ENCODE measurements around the gene NRL. TPM values are rescaled to one million over a fixed set of nuclear protein-coding genes. Genes with fewer than 3 reads are reported as not detected.

NRL gene
- total RNA-seq, 1 experiment from 2014 or later: 1.3 TPM

- Mint-ChIP-seq H3K9me3 (no peaks in the 10 kb centered on the region), H3K4me3 (no peak overlapping the region), H3K27ac (no peak overlapping the region), H3K27me3 (ENCODE audit: low read depth) (no peaks in the 10 kb centered on the region), H3K4me1 (no peaks in the 10 kb centered on the region), H3K36me3 (peaks cover 42% of the 10 kb centered on the region)
- CTCF ChIA-PET: interaction anchor here (0.6 kb wide), 1 partner anchor 138 kb away, joined by 4 read pairs; no protein-coding TSS in a partner anchor
- POLR2A ChIA-PET: interaction anchor here (2.6 kb wide), 1 partner anchor 8 kb away, joined by 10 read pairs; the partner anchor contains the start of genes DCAF11 and NRL
- TF ChIP-seq TCF7 (CRISPR knock-in tag; IDR thresholded peaks at IDR 0.05; ENCODE audit: low read depth): no peak
- no peak for TF ChIP-seq HMGA2 (CRISPR knock-in tag; IDR thresholded peaks at IDR 0.05)
- TF ChIP-seq ZNF396 (CRISPR knock-in tag; IDR thresholded peaks at IDR 0.05; ENCODE audit: borderline replicate concordance): no peak
- TF ChIP-seq, protein P1, sequence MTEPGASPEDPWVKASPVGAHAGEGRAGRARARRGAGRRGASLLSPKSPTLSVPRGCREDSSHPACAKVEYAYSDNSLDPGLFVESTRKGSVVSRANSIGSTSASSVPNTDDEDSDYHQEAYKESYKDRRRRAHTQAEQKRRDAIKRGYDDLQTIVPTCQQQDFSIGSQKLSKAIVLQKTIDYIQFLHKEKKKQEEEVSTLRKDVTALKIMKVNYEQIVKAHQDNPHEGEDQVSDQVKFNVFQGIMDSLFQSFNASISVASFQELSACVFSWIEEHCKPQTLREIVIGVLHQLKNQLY (CRISPR knock-in tag; IDR thresholded peaks at IDR 0.05): no peak
- TF ChIP-seq ELF4 (CRISPR knock-in tag; IDR thresholded peaks at IDR 0.05; ENCODE audit: low read depth): no peak
- TF ChIP-seq IRF2 (CRISPR knock-in tag; IDR thresholded peaks at IDR 0.05; ENCODE audit: borderline replicate concordance, low read depth): no peak
- no peak for TF ChIP-seq AFF4 (CRISPR knock-in tag; IDR thresholded peaks at IDR 0.05; ENCODE audit: borderline replicate concordance)
- TF ChIP-seq NR2C2 (CRISPR knock-in tag; IDR thresholded peaks at IDR 0.05): no peak
- TF ChIP-seq ZNF138 (CRISPR knock-in tag; conservative IDR thresholded peaks at IDR 0.05): no peak
- no peak for TF ChIP-seq ESRRA (CRISPR knock-in tag; IDR thresholded peaks at IDR 0.05; ENCODE audit: borderline replicate concordance)
- no peak for TF ChIP-seq TP53 (CRISPR knock-in tag; IDR thresholded peaks at IDR 0.05)
- no peak for TF ChIP-seq AR (CRISPR knock-in tag; IDR thresholded peaks at IDR 0.05)
- no peak for TF ChIP-seq FOXP4 (CRISPR knock-in tag; IDR thresholded peaks at IDR 0.05)
- TF ChIP-seq ZBTB21 (CRISPR knock-in tag; IDR thresholded peaks at IDR 0.05; ENCODE audit: borderline replicate concordance): no peak
- TF ChIP-seq ZNF219 (CRISPR knock-in tag; IDR thresholded peaks at IDR 0.05; ENCODE audit: borderline replicate concordance): no peak
- DNase-seq (ENCODE audit: low spot score) (no peak), ATAC-seq (no peak)
Measured at GRCh38 chr14:24122898-24123297, 8.1 kb upstream of the NRL start.

- ChIA-PET CTCF (interaction anchor here (0.6 to 1.3 kb wide), 4 partner anchors 8 to 139 kb away, joined by 3 to 5 read pairs (median 4); no protein-coding TSS in a partner anchor), POLR2A (interaction anchor here (0.6 to 2.6 kb wide), 3 partner anchors 8 to 77 kb away, joined by 5 to 10 read pairs (median 7); partner anchors contain the start of genes DCAF11, NRL and PSME1)
- no peak for TF ChIP-seq ZNF219 (CRISPR knock-in tag; IDR thresholded peaks at IDR 0.05; ENCODE audit: borderline replicate concordance)
- no peak for TF ChIP-seq ZNF232 (CRISPR knock-in tag; IDR thresholded peaks at IDR 0.05)
- no peak for TF ChIP-seq IRF1 (CRISPR knock-in tag; IDR thresholded peaks at IDR 0.05)
- TF ChIP-seq, protein P2, sequence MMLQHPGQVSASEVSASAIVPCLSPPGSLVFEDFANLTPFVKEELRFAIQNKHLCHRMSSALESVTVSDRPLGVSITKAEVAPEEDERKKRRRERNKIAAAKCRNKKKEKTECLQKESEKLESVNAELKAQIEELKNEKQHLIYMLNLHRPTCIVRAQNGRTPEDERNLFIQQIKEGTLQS (CRISPR knock-in tag; conservative IDR thresholded peaks at IDR 0.05): no peak
- Mint-ChIP-seq H3K4me3 (no peak overlapping the region), H3K9me3 (no peaks in the 10 kb centered on the region), H3K27ac (no peak overlapping the region), H3K4me1 (no peaks in the 10 kb centered on the region), H3K27me3 (ENCODE audit: low read depth) (no peaks in the 10 kb centered on the region), H3K36me3 (peaks cover 47% of the 10 kb centered on the region)
- ATAC-seq (no peak), DNase-seq (ENCODE audit: low spot score) (no peak)
Measured at GRCh38 chr14:24122416-24122815, 7.7 kb upstream of the NRL start.
